Stimulated activated CD8-positive, alpha-beta memory T cell treated with anti-CD3 and anti-CD28 coated beads, Interleukin-12 subunit alpha, Interleukin-12 subunit beta, amount 100 ng/mL, for 24 hours (primary cell): ENCODE results near the gene IGF1R.

Experiments
- DNase-seq: peaks from one replicate; pipeline ENCODE4 v3.0.0-alpha.2; 2020; ENCODE audit errors: extremely low read depth

Gene IGF1R

DNA sequence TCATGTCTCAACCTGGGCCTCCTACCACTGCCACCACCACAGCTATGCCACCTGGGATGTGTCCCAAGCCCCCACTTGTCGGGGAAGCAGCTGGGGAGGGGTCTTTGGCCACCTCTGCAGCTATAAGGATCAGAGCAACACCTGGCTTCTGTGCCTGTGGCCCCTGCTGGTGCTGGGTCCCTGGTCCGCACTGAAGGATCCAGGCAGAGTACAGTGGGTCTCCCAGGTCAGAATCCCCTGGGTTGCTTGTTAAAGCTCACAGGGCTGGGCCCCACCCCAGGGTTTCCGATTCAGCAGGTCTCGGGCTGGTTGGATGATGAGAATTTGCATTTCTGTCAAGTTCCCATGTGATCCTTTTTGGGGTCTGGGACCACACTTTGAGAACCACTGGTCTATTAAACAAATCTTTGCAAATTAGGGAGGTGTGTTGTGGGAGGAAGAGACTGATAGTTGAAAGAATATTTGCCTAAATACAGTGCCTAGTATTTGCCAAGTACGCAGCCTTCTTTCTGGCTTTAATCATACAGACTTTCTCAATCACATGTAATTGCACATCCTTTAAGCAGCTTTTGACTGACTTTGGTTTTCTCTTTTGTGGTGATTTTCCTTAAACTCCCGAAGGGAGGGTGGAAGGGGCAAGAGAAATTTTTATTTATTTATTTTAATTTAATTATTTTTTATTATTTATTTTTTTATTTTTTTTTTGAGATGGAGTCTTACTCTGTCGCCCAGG, 127.3 kb downstream of the IGF1R start:
- DNase-seq: no peak

DNA sequence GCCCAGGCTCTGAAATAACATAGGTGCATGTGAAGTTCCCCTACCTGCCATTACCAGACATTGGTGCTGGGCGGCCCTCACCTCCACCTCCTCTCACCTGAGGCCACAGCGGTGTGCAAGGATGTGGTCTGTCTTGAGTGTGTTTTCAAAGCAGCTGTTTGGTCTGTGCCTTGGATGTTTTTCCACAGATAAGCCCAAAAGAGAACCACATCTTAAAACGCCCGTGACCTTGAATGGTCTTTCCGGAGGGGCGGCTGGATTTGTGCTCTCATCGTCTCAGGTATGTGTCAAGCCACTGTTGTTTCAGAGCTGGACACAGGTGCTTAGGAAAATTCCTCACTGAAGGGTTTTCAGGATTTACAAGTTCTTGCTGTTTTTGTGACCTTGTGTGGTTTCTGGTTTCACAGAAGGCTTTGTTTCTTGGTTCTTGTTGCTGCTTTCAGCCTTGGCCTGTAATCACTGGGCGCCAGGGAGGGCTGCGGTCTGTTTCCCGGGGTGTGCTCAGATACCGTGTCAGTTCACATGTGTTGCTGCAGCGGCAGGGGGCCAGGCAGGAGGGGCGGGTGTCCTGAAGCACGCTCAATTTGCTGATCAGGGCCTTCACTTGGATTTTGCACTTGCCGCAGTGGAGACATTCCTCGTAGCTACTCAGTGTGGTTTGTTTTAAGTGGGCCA, 128.4 kb downstream of the IGF1R start:
- no peak for DNase-seq

DNA sequence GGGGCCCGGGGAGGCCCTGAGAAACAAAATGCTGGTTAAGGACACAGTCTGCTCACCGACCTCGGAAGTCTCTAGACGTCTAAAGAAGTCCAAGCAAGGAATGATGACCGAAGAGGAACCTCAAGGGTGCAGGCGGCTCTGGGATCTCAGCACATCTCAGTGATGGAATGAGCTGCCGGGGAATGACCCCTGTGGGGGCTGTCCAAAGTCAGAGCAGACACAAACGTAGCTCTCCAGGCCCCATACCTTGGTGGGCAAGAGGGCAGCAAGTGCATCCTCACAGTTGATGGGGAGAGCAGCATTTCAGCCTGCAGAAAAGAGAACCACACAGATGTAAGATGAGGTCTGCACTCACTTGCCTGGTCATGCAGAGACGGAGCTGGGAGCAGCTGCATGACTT, 129.1 kb downstream of the IGF1R start:
- DNase-seq: no peak

DNA sequence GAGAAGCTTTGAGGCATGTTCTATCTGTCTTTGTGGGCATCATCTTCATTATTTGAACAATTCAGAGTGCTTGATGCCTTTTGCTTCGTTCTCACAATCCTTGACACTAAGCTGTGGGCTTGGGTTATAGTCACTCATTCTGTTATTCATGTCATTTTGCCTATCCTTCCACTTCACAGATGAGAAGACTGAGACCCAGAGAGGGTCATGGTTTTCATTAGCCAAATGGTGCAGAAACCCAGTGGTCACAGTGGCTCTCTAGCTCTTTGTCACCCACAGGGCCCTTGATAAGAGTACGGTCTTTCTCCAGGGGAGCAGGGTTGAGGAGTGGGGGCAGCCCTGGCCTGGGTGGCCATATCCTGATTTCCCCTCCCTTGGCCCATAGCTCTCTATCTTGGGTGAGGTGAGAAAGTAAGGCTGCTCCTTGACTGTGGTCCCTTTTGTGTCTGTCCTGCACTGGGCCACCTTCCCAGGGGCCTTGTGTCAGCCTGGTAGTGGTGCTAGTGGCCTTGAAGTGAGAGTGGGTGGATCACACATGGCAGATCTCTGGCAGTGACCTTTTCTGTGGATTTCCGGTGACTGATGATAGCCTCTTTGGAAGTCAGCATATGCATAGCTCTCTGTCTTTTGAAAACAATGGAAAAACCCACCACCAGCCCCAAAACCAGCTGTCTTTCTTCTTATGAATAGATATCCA, 130.1 kb downstream of the IGF1R start:
- no peak for DNase-seq

DNA sequence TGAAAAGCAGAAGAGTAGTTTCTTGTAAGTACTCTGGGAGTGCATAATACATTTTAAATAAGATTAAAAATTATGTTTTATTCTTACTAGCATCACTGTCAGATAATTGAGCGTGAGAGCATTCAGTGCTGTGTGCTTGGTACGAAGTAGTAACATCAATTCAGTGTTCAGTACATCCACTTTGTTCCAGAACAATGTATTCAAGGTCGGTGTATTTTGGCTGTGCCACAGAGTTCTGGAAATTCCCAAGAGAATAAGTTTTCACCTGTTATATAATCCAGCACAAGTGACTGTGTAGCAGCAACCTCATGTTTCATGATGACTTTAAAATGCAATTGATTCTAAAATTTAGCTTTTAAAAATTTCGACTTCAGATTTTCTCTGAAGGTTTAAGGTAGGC, 130.6 kb downstream of the IGF1R start:
- DNase-seq: no peak

DNA sequence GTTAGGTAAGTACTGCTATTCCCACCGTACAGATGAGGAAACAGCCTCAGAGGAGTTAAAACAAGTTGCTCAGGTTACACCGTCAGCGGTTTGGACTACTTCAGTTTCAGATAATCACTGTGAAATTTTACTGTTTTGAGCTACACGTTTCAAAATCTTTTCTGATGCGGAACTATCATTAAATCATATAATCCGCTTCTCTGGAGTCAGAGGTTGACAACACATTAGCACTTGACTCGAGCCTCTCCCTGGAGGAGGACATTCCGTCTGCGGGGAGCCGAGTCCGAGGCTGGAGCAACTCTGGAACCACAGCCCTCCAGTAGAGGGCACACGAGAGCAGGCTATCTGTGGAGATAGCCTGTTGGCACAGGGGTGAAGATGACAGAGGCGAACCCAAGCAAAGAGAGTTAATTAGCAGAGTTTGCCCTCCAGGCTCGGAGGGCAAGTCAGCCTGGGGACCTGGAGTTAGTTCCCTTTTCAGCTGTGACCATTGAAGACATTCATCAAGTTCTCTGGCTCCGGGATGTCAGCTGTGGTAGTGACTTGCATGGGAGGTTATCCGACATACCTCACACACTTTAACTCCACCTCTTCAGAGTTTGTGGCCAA, 131.2 kb downstream of the IGF1R start:
- DNase-seq: peak; percentile 35

DNA sequence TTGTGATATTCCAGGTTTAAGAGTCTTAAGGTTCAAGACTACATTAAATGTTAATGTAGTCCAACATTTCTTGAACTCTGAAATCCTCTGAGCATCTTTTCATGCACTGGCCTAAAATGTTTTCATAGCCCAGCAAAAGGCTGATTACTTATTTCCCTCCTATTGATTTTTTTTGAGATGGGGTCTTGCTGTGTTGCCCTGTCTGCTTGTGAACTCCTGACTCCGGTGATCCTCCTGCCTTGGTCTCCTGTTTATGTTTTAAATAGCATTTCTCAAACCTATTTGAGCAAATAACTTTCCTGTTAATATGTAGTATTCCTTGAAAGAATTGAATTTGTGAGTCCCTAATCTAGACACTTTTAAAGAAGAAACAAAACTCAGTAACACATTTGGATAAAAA, 133.5 kb downstream of the IGF1R start:
- DNase-seq: no peak

DNA sequence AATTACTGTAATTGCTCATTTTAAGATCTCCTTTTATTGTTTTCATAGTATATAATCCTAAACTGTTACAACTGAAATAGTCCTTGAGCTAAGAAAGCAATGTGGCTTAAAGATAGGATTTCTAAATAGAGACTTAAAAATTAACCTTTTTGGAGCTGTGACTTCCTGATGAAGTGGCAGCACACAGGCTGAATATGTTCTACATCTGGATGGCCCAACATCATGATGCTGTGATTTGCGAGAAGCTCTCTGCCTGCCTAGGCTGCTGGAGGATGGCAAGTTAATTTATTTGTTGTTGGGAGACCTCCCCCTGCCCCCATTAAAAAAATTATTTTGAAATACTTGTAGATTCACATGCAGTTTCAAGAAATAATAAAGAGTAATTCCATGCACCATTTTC, 134.5 kb downstream of the IGF1R start:
- DNase-seq: no peak

DNA sequence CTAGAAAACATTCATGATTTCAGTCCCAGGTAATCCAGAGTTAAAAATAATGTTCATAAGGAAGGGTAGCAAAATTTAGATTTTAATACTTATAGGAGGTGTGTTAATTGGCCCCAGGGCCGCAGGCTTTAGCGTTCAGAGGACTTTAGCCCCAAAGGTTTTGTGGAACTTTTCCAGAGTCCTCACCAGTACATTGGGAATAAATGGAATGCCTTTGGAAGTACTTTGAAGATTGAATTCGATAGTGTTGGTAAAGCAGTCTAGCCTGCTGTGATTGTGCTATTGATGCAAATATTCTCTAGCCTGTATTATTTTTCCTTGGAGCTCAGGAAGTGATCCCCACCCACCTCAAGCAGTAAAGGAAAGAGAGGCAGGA, 137.1 kb downstream of the IGF1R start:
- no peak for DNase-seq

DNA sequence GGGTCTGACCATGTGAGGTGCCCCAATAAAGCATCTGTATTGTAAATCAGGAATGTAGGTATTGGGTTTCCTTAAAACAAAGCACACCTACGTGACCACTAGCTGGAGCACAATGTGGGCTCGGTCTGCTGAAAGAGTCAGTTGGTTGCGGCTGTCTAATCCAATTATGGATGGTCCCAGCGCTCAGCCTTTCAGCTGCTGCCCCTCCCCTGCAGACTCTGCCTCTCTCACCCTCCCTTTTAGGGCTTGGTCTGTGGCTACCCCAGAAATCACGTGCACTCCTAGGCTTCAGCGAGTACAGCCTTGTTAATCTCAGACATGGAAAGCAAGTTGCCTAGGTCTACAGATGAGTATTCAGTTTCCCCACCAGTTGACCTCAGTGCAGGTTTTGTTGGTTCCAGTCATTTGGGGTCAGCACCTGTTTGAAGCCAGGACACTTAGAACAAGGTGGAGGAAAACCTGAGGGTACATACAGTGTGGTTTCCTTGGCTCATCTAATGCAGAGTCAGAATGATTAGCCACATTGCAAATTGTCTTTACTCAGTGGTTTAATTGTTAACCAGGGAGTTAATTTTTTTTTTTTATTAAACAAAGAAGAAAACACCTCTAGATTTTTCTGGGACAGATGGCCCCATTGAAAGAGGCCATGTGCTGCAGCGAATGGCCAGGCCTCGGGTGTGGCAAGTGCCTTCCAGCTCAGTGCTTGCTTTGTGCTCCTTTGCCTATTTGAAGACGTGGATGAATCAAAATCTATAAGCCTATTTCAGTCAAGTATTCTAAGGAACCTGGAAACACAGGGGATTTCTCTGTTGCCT, 137.7 kb downstream of the IGF1R start:
- DNase-seq: no peak

DNA sequence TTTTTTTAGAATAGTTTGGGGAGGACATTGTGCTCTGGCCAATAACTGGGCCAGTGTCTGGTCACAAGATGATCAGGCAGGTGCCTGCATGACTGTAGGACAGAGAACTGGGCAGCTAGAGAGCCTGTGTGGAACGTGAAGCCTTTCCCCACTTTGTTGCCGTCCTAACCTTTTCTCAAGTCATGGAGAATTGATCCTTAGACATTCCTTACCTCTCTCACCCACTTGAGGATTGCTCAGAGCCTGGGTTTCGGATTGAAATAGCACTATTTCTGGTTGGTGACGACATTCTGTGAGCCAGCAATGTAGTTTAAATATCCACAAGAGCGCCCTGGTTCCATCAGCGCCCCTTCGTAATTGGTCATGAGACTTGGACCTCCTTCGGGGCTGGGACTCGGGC, 138.4 kb downstream of the IGF1R start:
- no peak for DNase-seq

DNA sequence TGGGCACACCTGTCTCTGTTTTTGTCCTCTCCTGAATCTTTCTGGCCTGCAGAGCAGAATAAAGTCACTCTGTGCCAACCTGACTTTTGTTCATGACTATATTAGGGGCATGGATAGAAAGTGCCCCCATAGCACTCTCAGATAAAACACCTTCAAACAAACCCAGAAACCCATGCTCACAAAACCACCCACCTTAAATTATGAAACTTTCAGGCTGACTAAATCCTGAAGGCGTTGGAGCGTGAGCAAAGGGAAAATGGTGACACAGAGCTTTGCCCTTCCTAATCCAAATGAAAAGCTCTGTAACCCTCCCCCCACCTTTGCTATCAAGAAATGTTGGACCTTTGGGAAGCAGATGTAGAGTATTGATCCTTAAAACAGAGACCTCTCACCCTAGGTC, 138.9 kb downstream of the IGF1R start:
- no peak for DNase-seq

DNA sequence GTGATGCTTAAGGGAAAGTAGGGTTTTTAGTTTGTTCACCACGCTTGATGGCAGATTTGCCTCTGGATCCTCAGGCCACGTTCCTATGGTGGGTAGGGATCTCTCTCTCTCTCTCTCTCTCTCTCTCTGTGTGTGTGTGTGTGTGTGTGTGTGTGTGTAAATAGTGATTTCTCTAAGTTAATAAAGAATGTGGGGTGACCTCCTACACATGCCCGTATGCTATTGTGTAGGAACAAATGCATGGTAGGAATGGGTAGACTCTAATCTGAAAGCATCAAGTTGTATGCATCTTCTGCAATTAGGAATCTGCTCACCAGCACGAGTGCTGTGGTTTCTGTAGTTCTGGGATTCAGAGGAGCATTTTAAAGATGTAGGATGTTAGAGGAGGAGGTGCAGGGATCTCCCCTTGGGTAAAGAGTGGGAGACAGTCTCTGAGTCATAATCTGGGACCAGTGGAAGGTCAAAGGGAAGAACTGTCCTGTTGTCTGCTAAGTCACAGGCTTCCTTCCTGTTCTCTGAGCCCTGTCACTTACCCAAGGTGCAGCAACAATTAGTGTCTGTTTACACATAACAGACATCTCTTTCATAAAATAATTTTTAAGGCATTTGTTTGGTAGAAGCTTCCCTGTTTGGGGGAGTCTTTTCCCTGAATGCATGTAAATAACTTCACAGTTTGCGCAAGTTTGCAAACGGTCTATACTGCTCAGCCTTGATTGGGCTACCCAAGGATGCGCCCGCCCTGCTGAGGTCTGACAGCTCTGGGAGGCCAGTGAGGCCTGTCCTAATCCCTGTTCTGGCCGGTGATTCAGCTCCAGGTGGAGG, 139.8 kb downstream of the IGF1R start:
- DNase-seq: no peak

DNA sequence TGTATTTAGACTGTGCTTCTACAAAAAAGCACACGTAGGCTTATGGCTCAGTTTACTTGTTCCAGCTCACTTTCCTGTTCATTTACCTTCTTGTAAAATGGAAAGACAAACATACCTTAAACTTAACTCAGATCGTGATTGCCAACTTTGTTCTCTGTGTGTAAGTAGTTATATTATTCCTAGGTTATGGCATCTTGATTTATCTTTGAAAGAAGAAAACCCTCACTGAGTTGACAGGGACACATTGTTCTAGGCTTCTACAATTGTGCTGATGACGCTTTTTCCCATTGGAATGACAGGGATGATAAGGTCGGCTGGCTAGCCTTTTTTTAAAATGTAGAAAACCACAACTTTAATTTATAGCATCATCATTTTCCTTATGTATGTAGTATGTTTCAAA, 140.7 kb downstream of the IGF1R start:
- no peak for DNase-seq

DNA sequence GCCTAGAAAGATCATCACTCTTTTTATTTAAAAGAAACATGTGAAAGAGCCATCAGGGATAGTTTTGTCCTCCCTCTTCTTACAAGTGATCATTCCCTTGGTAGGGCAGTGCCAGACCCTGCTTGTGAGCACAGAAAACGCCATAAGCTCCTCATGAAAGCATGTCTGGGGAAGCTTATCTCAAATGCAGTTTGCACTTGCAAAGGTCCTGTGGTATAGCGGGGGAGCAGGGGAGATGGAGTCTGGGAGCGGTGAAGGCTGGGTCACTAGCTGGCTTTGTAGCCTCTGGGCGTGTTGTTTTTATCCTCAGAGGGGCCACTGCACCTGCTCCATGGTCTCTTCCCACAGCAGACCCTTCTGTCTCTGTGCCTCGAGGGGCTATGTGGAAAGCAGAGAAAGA, 141.9 kb downstream of the IGF1R start:
- no peak for DNase-seq

DNA sequence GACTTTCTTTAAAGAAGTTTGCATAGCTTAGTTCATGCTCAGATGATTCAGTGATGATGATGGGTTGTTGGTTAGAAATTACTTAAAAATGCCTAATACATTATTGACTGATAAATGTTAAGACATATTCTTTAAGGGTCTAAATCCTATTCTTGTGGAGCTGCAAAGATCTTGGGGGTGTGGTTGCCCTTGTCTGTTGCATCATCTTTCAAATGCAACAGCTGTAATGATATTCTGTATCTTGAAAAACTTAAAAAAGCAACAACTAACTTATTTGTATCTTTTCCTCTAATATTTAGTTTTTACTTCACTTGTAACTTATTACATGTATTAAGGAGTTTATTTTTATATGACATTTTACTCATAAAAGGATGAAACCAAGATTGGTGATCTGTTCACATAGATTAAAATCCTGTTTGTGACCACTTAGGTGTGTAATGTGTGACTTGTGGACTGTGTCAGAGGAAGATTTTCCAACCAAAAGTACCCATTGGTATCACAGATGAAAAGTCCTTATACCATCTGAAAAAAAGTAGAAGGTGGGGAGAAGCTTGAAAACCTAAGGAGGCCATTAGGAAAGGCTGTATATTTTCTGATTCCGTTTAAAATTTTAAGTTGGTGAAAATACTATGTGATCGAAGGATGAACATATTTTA, 142.8 kb downstream of the IGF1R start:
- DNase-seq: no peak

DNA sequence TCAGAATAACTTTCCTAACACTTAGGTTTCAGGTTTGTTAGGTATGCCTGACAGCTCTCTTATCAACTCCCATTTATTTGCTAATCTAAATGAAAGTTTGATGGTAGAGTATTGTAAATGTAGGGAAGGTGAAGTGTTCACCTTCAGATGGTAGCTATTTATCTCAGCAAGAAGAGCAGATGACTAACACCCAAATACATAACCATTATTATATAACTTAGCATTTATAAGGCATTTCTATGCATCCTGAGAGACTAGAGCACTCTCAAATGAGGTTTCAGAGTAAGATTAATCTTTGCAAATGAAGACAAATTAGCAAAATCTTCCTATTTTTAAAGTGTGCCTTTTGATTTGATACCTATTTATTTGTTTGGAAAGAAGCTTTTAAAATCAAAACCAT, 143.8 kb downstream of the IGF1R start:
- DNase-seq: no peak

DNA sequence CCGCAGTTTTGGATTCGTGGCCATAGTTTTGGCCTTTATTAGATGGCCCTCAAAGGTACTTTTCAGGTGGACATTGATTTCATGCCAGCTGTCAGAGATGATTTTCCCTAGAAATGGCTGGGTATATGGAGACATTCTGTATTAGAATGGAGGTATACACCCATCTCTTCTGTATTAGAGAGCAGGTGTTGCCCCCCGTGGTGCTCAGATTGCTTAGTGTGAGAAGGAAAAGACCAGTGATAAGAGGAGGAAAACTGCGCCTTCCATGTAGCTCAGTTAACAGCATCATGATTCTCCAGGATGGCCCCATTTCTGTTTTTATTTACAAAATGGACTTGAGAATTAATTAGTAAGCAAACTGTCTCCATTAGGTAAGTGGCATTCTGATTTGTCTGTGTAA, 145.9 kb downstream of the IGF1R start:
- DNase-seq: no peak

DNA sequence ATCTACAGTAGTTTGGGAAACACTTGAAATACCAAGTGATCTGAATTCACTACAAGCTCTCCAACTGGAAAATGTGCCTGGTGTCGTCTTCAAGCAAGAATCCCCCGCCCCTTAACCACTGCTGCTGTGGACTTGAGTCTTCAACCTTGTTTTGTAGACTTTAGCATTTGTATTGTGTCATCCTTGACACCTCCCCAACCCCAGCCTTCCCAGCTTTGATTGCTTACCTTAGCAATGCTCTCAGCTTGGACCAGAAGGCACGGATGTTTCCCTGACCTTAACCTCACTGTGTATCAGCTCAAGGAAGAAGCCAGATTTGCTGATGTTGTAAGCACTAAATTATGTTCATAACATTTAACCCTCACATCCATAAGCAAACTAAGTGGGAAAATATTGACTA, 146.4 kb downstream of the IGF1R start:
- no peak for DNase-seq

DNA sequence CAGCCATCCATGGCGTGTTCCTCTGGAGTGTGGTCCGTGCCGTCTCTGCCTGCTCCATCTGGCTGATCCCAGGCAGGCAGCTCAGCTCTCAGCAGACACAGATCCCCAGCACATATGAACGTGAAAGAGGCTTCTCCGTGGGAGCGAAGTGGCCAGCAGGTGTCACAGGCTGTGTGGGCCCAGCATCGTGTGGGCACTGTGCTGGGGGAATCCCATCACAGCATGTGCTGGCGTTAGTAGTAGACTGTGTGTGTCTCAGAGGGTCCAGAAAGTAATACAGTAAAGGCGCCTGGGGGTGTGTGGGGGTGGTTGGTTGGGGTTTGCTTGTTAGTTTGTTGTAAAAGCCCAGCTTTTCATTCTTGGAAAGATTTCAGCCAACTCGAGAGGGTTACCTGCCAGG, 147.6 kb downstream of the IGF1R start:
- no peak for DNase-seq
